AG10803 (cell line): ENCODE data around the gene PDIA3.

ENCODE experiments used
- DNase-seq: peaks from one replicate; pipeline ENCODE4 v3.0.0; 2010; ENCODE audit warnings: low read depth
- H3K4me3 ChIP-seq: 2 replicates; pipeline ENCODE4 v1.5.1; 2011; ENCODE audit warnings: mild to moderate bottlenecking, low read length, control low read depth
- TF ChIP-seq, protein P1 (sequence below): conservative IDR thresholded peaks from 2 replicates; pipeline ENCODE4 v1.5.1; 2011; ENCODE audit warnings: mild to moderate bottlenecking, low read length, control low read depth, inconsistent platforms

Gene PDIA3

DNA sequence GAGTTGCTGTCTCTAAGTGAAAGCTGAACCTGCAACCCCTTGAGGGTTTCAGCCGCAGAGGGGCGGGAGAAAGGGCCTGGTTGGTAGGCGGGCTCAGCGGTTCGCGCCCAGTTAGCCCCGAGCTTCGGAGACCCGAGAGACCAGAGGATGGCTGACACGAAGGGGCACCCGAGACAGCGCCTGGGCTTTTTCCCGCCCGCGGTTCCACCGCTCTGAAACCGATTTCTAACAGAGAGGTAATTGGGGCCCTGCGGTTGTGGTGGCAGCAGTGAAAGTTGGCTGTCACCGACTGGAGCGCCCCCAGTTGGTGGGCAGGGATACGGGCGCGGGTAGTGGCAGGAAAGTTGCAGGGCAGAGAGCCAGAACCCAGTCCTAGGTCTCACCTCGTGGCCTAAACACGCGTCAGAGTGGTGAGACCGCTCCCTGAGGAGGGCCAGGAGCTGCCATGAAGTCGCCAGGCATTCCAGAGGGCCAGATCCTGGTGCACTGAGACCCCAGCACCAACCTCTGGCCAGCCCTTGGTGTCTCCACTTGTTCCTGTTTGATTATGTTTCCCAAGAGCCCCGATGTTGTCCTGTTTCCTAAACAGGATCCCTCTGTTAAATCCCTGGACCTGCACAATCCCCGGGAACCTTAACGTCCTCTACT is 31.2 kb downstream of the PDIA3 start:
- peak; percentile 60 for DNase-seq
- TF ChIP-seq, protein P1, sequence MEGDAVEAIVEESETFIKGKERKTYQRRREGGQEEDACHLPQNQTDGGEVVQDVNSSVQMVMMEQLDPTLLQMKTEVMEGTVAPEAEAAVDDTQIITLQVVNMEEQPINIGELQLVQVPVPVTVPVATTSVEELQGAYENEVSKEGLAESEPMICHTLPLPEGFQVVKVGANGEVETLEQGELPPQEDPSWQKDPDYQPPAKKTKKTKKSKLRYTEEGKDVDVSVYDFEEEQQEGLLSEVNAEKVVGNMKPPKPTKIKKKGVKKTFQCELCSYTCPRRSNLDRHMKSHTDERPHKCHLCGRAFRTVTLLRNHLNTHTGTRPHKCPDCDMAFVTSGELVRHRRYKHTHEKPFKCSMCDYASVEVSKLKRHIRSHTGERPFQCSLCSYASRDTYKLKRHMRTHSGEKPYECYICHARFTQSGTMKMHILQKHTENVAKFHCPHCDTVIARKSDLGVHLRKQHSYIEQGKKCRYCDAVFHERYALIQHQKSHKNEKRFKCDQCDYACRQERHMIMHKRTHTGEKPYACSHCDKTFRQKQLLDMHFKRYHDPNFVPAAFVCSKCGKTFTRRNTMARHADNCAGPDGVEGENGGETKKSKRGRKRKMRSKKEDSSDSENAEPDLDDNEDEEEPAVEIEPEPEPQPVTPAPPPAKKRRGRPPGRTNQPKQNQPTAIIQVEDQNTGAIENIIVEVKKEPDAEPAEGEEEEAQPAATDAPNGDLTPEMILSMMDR: peak; percentile 74
- peak overlapping the region; percentile 82 for H3K4me3 ChIP-seq

- H3K4me3 ChIP-seq: no peak overlapping the region
- no peak for DNase-seq
- TF ChIP-seq, protein P1: no peak
Measured at GRCh38 chr15:43779016-43779415, 32.8 kb downstream of the PDIA3 start.

DNA sequence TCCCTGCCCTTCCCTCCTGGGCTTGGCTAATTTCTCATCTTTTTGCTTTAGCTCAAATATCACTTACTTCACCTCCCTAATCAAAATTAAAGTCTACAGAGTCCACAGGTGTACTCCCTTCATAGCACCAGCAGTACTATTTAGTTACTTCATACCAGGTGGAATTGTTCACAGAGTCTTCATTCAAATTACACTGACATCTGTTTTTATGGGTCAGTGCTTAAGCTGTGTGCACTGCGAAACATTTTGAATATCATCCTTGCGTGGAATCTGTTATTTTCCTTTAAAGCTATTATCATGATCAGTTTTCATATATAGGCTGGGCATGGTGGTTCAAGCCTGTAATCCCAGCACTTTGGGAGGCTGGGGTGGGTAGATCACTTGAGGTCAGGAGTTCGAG is 43.2 kb downstream of the PDIA3 start:
- no peak overlapping the region for H3K4me3 ChIP-seq
- TF ChIP-seq, protein P1: no peak
- DNase-seq: no peak

DNA sequence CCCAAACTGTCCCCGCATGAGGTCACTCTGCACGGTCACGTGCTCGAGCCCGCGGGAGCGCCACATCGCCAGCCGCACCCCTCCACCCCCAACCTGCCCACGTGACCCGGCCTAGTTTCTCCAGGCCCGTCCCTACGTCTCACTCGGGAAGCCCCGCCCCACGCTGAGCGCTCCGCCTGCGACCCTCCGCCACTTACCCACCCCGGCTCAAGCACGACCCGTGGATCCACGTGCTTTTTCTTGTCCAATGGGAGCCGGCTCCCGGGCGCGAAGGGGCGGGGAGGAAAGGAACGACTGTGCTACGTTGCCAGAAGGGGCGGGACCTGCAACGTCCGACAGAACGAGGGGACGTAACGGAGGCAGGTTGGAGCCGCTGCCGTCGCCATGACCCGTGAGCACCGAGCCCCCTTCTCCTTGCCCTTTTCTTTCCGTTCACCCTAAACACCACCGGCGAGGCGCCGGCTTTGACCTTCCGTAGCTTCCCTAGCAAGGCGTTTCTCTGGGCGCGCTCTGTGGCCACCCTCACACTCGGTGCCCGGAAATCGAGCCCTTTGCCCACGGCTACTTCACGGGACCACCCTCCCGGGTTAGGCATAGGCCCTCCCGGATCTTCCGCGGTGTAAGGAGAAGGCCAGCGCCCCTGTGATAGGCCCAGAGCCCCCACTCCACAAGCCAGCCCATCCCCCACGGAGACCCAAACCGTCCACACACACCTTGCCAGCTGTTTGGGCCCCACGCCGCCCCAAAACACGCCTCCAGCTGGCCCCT is 45.9 kb downstream of the PDIA3 start, which contains the start of gene SERF2:
Gene SERF2, plus strand, starts transcription at position 328 of the 768 bp plus-strand sequence. Its CDS starts 57 bp downstream, at position 385.
- peak within 1 kb of the TSS; percentile 100 for H3K4me3 ChIP-seq
- DNase-seq: peak; percentile 100
- TF ChIP-seq, protein P1: no peak

GRCh38 chr15:43792761-43793476 is 46.7 kb downstream of the PDIA3 start:
- TF ChIP-seq, protein P1: peak; percentile 44
- peak; percentile 53 for DNase-seq
- H3K4me3 ChIP-seq: peak overlapping the region; percentile 100

- H3K4me3 ChIP-seq: peak overlapping the region; percentile 100
- no peak for DNase-seq
- TF ChIP-seq, protein P1: no peak
Measured at GRCh38 chr15:43793647-43794046, 47.4 kb downstream of the PDIA3 start.
